Measurements from ENCODE around the gene PTH2. TPM values are rescaled to one million over a fixed set of nuclear protein-coding genes. Genes with fewer than 3 reads are reported as not detected.

PTH2 gene
- total and polyA plus RNA-seq, 2 experiments from 2014 or later, result not detected

DNA sequence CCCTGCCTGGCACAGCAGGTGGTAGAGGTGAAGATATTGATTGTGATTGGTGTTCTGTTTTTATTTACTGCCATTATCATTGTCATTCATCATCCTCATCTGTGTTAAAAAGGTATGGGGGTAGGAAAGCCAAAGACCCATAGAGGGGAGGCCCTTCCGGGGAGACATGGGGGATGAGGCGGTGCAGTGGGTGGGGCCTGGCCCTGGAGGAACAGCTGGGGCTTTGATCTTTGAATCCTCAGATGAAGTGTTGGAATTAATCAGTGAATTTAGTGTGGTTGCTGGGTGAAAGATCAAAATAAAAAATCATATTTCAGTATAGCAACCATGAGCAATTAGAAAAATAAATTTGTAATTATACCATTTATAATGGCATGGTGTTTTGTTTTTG, 7.4 kb downstream of the PTH2 start:
- H3K27ac ChIP-seq, result no peak overlapping the region
- no peak overlapping the region for H2AFZ ChIP-seq
- DNase-seq (ENCODE audit: low spot score), result no peak
- no peaks in the 10 kb centered on the region for H3K9me2 ChIP-seq (replicated peaks; ENCODE audit: insufficient read depth)
- no peak overlapping the region for H3K4me3 ChIP-seq
- H3K4me2 ChIP-seq, result no peak overlapping the region
- no peaks in the 10 kb centered on the region for H3K9me3 ChIP-seq (ENCODE audit: low read depth)
- WGBS (ENCODE audit: low lambda C conversion rate, missing lambda C conversion rate), result 94% methylated on average over 2 of the region's 2 CpGs
- H4K20me1 ChIP-seq (ENCODE audit: insufficient read depth, poor library complexity, severe bottlenecking), result no peaks in the 10 kb centered on the region
- TF ChIP-seq, protein P1, sequence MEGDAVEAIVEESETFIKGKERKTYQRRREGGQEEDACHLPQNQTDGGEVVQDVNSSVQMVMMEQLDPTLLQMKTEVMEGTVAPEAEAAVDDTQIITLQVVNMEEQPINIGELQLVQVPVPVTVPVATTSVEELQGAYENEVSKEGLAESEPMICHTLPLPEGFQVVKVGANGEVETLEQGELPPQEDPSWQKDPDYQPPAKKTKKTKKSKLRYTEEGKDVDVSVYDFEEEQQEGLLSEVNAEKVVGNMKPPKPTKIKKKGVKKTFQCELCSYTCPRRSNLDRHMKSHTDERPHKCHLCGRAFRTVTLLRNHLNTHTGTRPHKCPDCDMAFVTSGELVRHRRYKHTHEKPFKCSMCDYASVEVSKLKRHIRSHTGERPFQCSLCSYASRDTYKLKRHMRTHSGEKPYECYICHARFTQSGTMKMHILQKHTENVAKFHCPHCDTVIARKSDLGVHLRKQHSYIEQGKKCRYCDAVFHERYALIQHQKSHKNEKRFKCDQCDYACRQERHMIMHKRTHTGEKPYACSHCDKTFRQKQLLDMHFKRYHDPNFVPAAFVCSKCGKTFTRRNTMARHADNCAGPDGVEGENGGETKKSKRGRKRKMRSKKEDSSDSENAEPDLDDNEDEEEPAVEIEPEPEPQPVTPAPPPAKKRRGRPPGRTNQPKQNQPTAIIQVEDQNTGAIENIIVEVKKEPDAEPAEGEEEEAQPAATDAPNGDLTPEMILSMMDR (IDR thresholded peaks at IDR 0.05; ENCODE audit: poor library complexity), result no peak
- no peak for TF ChIP-seq EZH2 (IDR thresholded peaks at IDR 0.05; ENCODE audit: borderline replicate concordance)
- TF ChIP-seq EZH2phosphoT487 (IDR thresholded peaks at IDR 0.05; ENCODE audit: low read depth, severe bottlenecking, unreplicated experiment), result no peak
- H3K36me3 ChIP-seq (replicated peaks; ENCODE audit: insufficient read depth, low read depth), result no peaks in the 10 kb centered on the region
- H3K27me3 ChIP-seq, result peaks cover 45% of the 10 kb centered on the region
- H3K79me2 ChIP-seq, result no peaks in the 10 kb centered on the region
- no peaks in the 10 kb centered on the region for H3K4me1 ChIP-seq (ENCODE audit: insufficient read depth)

- 75% methylated on average over 15 of the region's 15 CpGs for WGBS (ENCODE audit: low lambda C conversion rate, missing lambda C conversion rate)
These were observed 8.0 kb downstream of the PTH2 start for GRCh38 chr19:49415102-49415809.

DNA sequence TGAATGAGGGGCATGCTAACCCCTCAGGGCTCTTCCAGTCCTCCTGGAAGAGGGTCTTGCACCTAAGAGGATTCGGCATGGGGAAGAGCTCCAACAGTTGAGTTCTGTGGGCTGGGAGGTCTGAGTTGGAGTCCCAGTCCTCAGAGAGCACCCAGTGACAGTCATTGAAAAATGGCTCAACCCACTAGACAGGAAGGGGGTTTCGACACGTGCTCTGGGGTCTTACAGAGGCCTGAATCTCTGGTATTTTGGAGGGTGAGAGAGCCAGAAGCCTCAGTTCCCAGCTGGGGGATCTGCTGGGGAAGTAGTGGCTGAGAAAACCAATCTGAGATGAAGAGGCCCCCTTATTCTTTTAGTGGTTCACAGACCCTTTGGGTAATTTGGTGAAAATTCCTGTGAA, 9.0 kb downstream of the PTH2 start:
- H3K79me2 ChIP-seq, result no peaks in the 10 kb centered on the region
- H3K27ac ChIP-seq, result no peak overlapping the region
- H3K4me1 ChIP-seq (ENCODE audit: insufficient read depth), result no peaks in the 10 kb centered on the region
- no peak overlapping the region for H3K4me2 ChIP-seq
- no peak overlapping the region for H3K4me3 ChIP-seq
- TF ChIP-seq, protein P1 (IDR thresholded peaks at IDR 0.05; ENCODE audit: poor library complexity), result no peak
- TF ChIP-seq EZH2phosphoT487 (IDR thresholded peaks at IDR 0.05; ENCODE audit: low read depth, severe bottlenecking, unreplicated experiment) (no peak), EZH2 (IDR thresholded peaks at IDR 0.05; ENCODE audit: borderline replicate concordance) (no peak)
- DNase-seq (ENCODE audit: low spot score), result no peak
- WGBS (ENCODE audit: low lambda C conversion rate, missing lambda C conversion rate), result 87% methylated on average over 3 of the region's 3 CpGs
- H3K36me3 ChIP-seq (replicated peaks; ENCODE audit: insufficient read depth, low read depth), result no peaks in the 10 kb centered on the region
- H3K9me3 ChIP-seq (ENCODE audit: low read depth), result no peaks in the 10 kb centered on the region
- no peaks in the 10 kb centered on the region for H3K9me2 ChIP-seq (replicated peaks; ENCODE audit: insufficient read depth)
- no peaks in the 10 kb centered on the region for H4K20me1 ChIP-seq (ENCODE audit: insufficient read depth, poor library complexity, severe bottlenecking)
- no peak overlapping the region for H2AFZ ChIP-seq
- H3K27me3 ChIP-seq, result peaks cover 29% of the 10 kb centered on the region

More at GRCh38 chr19:49415102-49415809, 8.0 kb downstream of the PTH2 start:
- Histone ChIP-seq H3K36me3 (replicated peaks; ENCODE audit: insufficient read depth, low read depth) (no peaks in the 10 kb centered on the region), H3K27ac (no peak overlapping the region), H3K4me3 (no peak overlapping the region), H3K4me2 (no peak overlapping the region), H3K79me2 (no peaks in the 10 kb centered on the region), H3K9me3 (ENCODE audit: low read depth) (no peaks in the 10 kb centered on the region), H3K27me3 (peaks cover 39% of the 10 kb centered on the region), H3K4me1 (ENCODE audit: insufficient read depth) (no peaks in the 10 kb centered on the region), H4K20me1 (ENCODE audit: insufficient read depth, poor library complexity, severe bottlenecking) (no peaks in the 10 kb centered on the region), H3K9me2 (replicated peaks; ENCODE audit: insufficient read depth) (no peaks in the 10 kb centered on the region), H2AFZ (no peak overlapping the region)
- DNase-seq (ENCODE audit: low spot score), result no peak
- no peak for TF ChIP-seq EZH2 (IDR thresholded peaks at IDR 0.05; ENCODE audit: borderline replicate concordance)
- TF ChIP-seq, protein P1 (IDR thresholded peaks at IDR 0.05; ENCODE audit: poor library complexity), result no peak
- no peak for TF ChIP-seq EZH2phosphoT487 (IDR thresholded peaks at IDR 0.05; ENCODE audit: low read depth, severe bottlenecking, unreplicated experiment)
